ENCODE measurements around the gene OR4D11. TPM values are rescaled to one million over a fixed set of nuclear protein-coding genes. Genes with fewer than 3 reads are reported as not detected.

OR4D11 gene
- total RNA-seq, 2 donors from 2014 or later = not detected

DNA sequence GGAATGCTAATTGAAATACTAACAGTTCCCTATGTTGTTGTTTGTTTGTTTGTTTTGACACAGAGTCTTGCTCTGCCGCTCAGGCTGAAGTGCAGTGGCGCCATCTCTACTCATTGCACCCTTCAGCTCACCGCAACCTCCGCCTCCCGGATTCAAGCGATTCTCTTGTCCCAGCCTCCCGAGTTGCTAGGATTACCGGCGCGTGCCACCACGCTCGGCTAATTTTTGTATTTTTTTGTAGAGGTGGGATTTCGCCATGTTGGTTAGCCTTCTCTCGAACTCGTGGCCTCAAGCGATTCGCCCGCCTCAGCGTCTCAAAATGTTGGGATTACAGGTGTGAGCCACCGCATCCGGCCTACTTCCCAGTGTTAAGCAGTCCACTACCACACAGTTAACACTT lies 49.9 kb downstream of the OR4D11 start:
- DNase-seq (ENCODE audit: low spot score) (no peak), ATAC-seq (ENCODE audit: insufficient number of reproducible peaks, low FRiP score, low read depth) (no peak)
- Histone ChIP-seq H3K4me1 (ENCODE audit: control insufficient read depth in 1 of 2, low read depth in 2 of 2) (peaks cover under 1 to 6% of the 10 kb centered on the region in 2 donors), H3K4me3 (no peak overlapping the region), H3K27ac (no peak overlapping the region), H3K27me3 (replicated peaks; ENCODE audit: insufficient read depth) (no peaks in the 10 kb centered on the region), H3K9me3 (no peaks in the 10 kb centered on the region), H3K36me3 (no peaks in the 10 kb centered on the region)
- TF ChIP-seq, protein P1, sequence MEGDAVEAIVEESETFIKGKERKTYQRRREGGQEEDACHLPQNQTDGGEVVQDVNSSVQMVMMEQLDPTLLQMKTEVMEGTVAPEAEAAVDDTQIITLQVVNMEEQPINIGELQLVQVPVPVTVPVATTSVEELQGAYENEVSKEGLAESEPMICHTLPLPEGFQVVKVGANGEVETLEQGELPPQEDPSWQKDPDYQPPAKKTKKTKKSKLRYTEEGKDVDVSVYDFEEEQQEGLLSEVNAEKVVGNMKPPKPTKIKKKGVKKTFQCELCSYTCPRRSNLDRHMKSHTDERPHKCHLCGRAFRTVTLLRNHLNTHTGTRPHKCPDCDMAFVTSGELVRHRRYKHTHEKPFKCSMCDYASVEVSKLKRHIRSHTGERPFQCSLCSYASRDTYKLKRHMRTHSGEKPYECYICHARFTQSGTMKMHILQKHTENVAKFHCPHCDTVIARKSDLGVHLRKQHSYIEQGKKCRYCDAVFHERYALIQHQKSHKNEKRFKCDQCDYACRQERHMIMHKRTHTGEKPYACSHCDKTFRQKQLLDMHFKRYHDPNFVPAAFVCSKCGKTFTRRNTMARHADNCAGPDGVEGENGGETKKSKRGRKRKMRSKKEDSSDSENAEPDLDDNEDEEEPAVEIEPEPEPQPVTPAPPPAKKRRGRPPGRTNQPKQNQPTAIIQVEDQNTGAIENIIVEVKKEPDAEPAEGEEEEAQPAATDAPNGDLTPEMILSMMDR (IDR thresholded peaks at IDR 0.05) = no peak

Other genes starting within 250 kb of the OR4D11 start
- not detected for gene OR5AN1, start 144.7 kb upstream of the OR4D11 start, total RNA-seq
- not detected for gene OR5A2, start 77.2 kb upstream of the OR4D11 start, total RNA-seq
- gene OR5A1, start 67.1 kb upstream of the OR4D11 start, total RNA-seq = not detected
- not detected for gene OR4D6, start 46.6 kb upstream of the OR4D11 start, total RNA-seq
- not detected for gene OR4D10, start 30.3 kb upstream of the OR4D11 start, total RNA-seq
- not detected for gene OR4D9, start 8.0 kb downstream of the OR4D11 start, total RNA-seq
- gene OSBP, start 112.2 kb downstream of the OR4D11 start, total RNA-seq = 10 to 100 TPM; 38.4 to 41.8 TPM
- 10 to 100 TPM in 1 of 2 donors, 1 to 10 TPM in 1; 9.3 to 16.3 TPM for gene PATL1, start 165.5 kb downstream of the OR4D11 start, total RNA-seq
- not detected for gene OR10V1, start 210.3 kb downstream of the OR4D11 start, total RNA-seq

All from thoracic aorta (tissue), 2 donors.